HG03565 (cell line): ENCODE measurements around the gene ID1.
"Not testable (repeated sequence)": the region's sequence is repeated elsewhere in the genome, so short reads cannot be mapped to it uniquely, and the experiment has no call there.

Experiments used
- ATAC-seq: cut with Tn5 transposase; IDR thresholded peaks from one replicate; pipeline ENCODE4 v1.9.1; 2021; ENCODE audit warnings: mild to moderate bottlenecking, moderate library complexity; ENCODE audit not compliant: unreplicated experiment

Gene ID1

GRCh38 chr20:31632548-31633338 lies 27.7 kb downstream of the ID1 start:
- ATAC-seq, result no peak

GRCh38 chr20:31633339-31633914 lies 28.3 kb downstream of the ID1 start:
- ATAC-seq, result no peak

GRCh38 chr20:31637660-31638059 lies 32.6 kb downstream of the ID1 start, which contains the start of gene COX4I2:
TSS of gene COX4I2 (plus strand) at chr20:31637912. CDS start at chr20:31639018, 1,106 bp downstream.
- ATAC-seq, result no peak

GRCh38 chr20:31638317-31638716 lies 33.2 kb downstream of the ID1 start:
- no peak for ATAC-seq

- ATAC-seq, result no peak
These were observed 33.7 kb downstream of the ID1 start for GRCh38 chr20:31638816-31639215.

GRCh38 chr20:31640259-31640658 lies 35.2 kb downstream of the ID1 start:
- no peak for ATAC-seq

GRCh38 chr20:31641391-31641790 lies 36.3 kb downstream of the ID1 start:
- ATAC-seq, result no peak

GRCh38 chr20:31642837-31643236 lies 37.7 kb downstream of the ID1 start:
- no peak for ATAC-seq

GRCh38 chr20:31643522-31643921 lies 38.4 kb downstream of the ID1 start:
- ATAC-seq, result no peak

GRCh38 chr20:31644701-31645100 lies 39.6 kb downstream of the ID1 start:
- no peak for ATAC-seq

- ATAC-seq, result not testable (repeated sequence)
These were observed 43.0 kb downstream of the ID1 start for GRCh38 chr20:31648104-31648503.

GRCh38 chr20:31652917-31653396 lies 47.9 kb downstream of the ID1 start:
- ATAC-seq, result no peak

- ATAC-seq, result no peak
These were observed 48.5 kb downstream of the ID1 start for GRCh38 chr20:31653561-31653960.

- ATAC-seq, result no peak
These were observed 49.4 kb downstream of the ID1 start for GRCh38 chr20:31654534-31654933.
